ENCODE data around the gene ZC3HAV1. TPM values are rescaled to one million over a fixed set of nuclear protein-coding genes. Genes with fewer than 3 reads are reported as not detected.
"Not testable (repeated sequence)": the region's sequence is repeated elsewhere in the genome, so short reads cannot be mapped to it uniquely, and the experiment has no call there.

ZC3HAV1 gene
- total RNA-seq, 1 donor from 2014 or later: 54.7 TPM

- DNase-seq (ENCODE audit: extremely low read depth, low read depth, low spot score): no peak
These were observed 21.3 kb downstream of the ZC3HAV1 start for GRCh38 chr7:139088268-139088667.

GRCh38 chr7:139087212-139087611, 22.3 kb downstream of the ZC3HAV1 start:
- no peak for DNase-seq (ENCODE audit: extremely low read depth, low read depth, low spot score)

- no peak for DNase-seq (ENCODE audit: extremely low read depth, low read depth, low spot score)
These were observed 23.1 kb downstream of the ZC3HAV1 start for GRCh38 chr7:139086454-139086853.

GRCh38 chr7:139084709-139085108, 24.8 kb downstream of the ZC3HAV1 start:
- DNase-seq (ENCODE audit: extremely low read depth, low read depth, low spot score): no peak

GRCh38 chr7:139081584-139081983, 27.9 kb downstream of the ZC3HAV1 start:
- no peak for DNase-seq (ENCODE audit: extremely low read depth, low read depth, low spot score)

GRCh38 chr7:139080905-139081304, 28.6 kb downstream of the ZC3HAV1 start:
- no peak for DNase-seq (ENCODE audit: extremely low read depth, low read depth, low spot score)

GRCh38 chr7:139079861-139080260, 29.7 kb downstream of the ZC3HAV1 start:
- no peak for DNase-seq (ENCODE audit: extremely low read depth, low read depth, low spot score)

GRCh38 chr7:139078911-139079310, 30.6 kb downstream of the ZC3HAV1 start:
- DNase-seq (ENCODE audit: extremely low read depth, low read depth, low spot score): no peak

- no peak for DNase-seq (ENCODE audit: extremely low read depth, low read depth, low spot score)
These were observed 31.1 kb downstream of the ZC3HAV1 start for GRCh38 chr7:139078399-139078798.

- not testable (repeated sequence) for DNase-seq (ENCODE audit: extremely low read depth, low read depth, low spot score)
These were observed 31.8 kb downstream of the ZC3HAV1 start for GRCh38 chr7:139077706-139078105.

GRCh38 chr7:139075871-139076686, 33.4 kb downstream of the ZC3HAV1 start:
- DNase-seq (ENCODE audit: extremely low read depth, low read depth, low spot score): no peak

- DNase-seq (ENCODE audit: extremely low read depth, low read depth, low spot score): peak; percentile 61
These were observed 34.4 kb downstream of the ZC3HAV1 start for GRCh38 chr7:139075031-139075652.

GRCh38 chr7:139072796-139073195, 36.7 kb downstream of the ZC3HAV1 start:
- no peak for DNase-seq (ENCODE audit: extremely low read depth, low read depth, low spot score)

GRCh38 chr7:139071680-139072079, 37.8 kb downstream of the ZC3HAV1 start:
- DNase-seq (ENCODE audit: extremely low read depth, low read depth, low spot score): no peak

GRCh38 chr7:139068544-139069399, 40.7 kb downstream of the ZC3HAV1 start:
- DNase-seq (ENCODE audit: extremely low read depth, low read depth, low spot score): no peak

- DNase-seq (ENCODE audit: extremely low read depth, low read depth, low spot score): no peak
These were observed 43.2 kb downstream of the ZC3HAV1 start for GRCh38 chr7:139066315-139066714.

- DNase-seq (ENCODE audit: extremely low read depth, low read depth, low spot score): no peak
These were observed 44.2 kb downstream of the ZC3HAV1 start for GRCh38 chr7:139065323-139065722.

- DNase-seq (ENCODE audit: extremely low read depth, low read depth, low spot score): no peak
These were observed 48.1 kb downstream of the ZC3HAV1 start for GRCh38 chr7:139061416-139061815.

GRCh38 chr7:139060695-139061237, 48.8 kb downstream of the ZC3HAV1 start:
- DNase-seq (ENCODE audit: extremely low read depth, low read depth, low spot score): no peak

- no peak for DNase-seq (ENCODE audit: extremely low read depth, low read depth, low spot score)
These were observed 49.6 kb downstream of the ZC3HAV1 start for GRCh38 chr7:139059905-139060304.

GRCh38 chr7:139058943-139059342, 50.6 kb downstream of the ZC3HAV1 start:
- no peak for DNase-seq (ENCODE audit: extremely low read depth, low read depth, low spot score)
